ENCODE data around the gene WIPF1. TPM values are rescaled to one million over a fixed set of nuclear protein-coding genes. Genes with fewer than 3 reads are reported as not detected.

Gene WIPF1
- polyA plus RNA-seq, 2 of the 4 experiments (the other 2 are of a cell fraction): 16.4 to 20.1 TPM

- TF ChIP-seq BHLHE40 (IDR thresholded peaks at IDR 0.05; ENCODE audit: low read depth, low read length) (no peak), CHD4 (IDR thresholded peaks at IDR 0.05; ENCODE audit: borderline replicate concordance) (no peak), POLR2A (IDR thresholded peaks at IDR 0.05; ENCODE audit: low read length) (no peak), NPAS2 (CRISPR knock-in tag; IDR thresholded peaks at IDR 0.05; ENCODE audit: borderline replicate concordance) (no peak), REST (IDR thresholded peaks at IDR 0.05) (no peak), EP300 (IDR thresholded peaks at IDR 0.05) (no peak), POLR2AphosphoS2 (conservative IDR thresholded peaks at IDR 0.05; ENCODE audit: low read length) (no peak), CBX2 (IDR thresholded peaks at IDR 0.05; ENCODE audit: borderline replicate concordance, low read depth) (no peak), CEBPB (IDR thresholded peaks at IDR 0.05) (no peak), TP53 (CRISPR knock-in tag; IDR thresholded peaks at IDR 0.05) (no peak), MAFK (IDR thresholded peaks at IDR 0.05; ENCODE audit: partially characterized antibody) (no peak), HOXB5 (CRISPR knock-in tag; IDR thresholded peaks at IDR 0.05) (no peak), HOXA7 (CRISPR knock-in tag; IDR thresholded peaks at IDR 0.05) (no peak), ESRRA (IDR thresholded peaks at IDR 0.05; ENCODE audit: borderline replicate concordance, low read length) (no peak), RFX5 (IDR thresholded peaks at IDR 0.05) (no peak), CBX8 (IDR thresholded peaks at IDR 0.05) (no peak), ZNF302 (CRISPR knock-in tag; IDR thresholded peaks at IDR 0.05) (no peak), JUNB (IDR thresholded peaks at IDR 0.05) (no peak), EHF (CRISPR knock-in tag; IDR thresholded peaks at IDR 0.05) (no peak), USF2 (IDR thresholded peaks at IDR 0.05) (no peak)
- FAIRE-seq: no peak
- Histone ChIP-seq H3K4me3 (no peak overlapping the region), H3K4me1 (no peaks in the 10 kb centered on the region), H3K4me2 (no peak overlapping the region), H3K27ac (no peak overlapping the region), H3K9me3 (peaks cover 33% of the 10 kb centered on the region)
- POLR2A ChIA-PET: no interaction called here
- DNase-seq (ENCODE audit: low read depth in 1 of 2, low spot score in 1 of 2): no peak
- 11% methylated on average over 5 of the region's 5 CpGs for WGBS (ENCODE audit: missing lambda C conversion rate)
- CTCF ChIA-PET: interaction anchor here (0.6 kb wide), 1 partner anchor 354 kb away, joined by 3 read pairs; no protein-coding TSS in a partner anchor
- ATAC-seq: no peak
These were observed 85.9 kb downstream of the WIPF1 start for GRCh38 chr2:174511580-174512260.

GRCh38 chr2:174510583-174511189 is 86.9 kb downstream of the WIPF1 start:
- H3K9me3 ChIP-seq: peaks cover 33% of the 10 kb centered on the region
- TF ChIP-seq HMGXB4 (CRISPR knock-in tag; IDR thresholded peaks at IDR 0.05; ENCODE audit: borderline replicate concordance): no peak
- TF ChIP-seq FOXS1 (CRISPR knock-in tag; IDR thresholded peaks at IDR 0.05): no peak
- TF ChIP-seq ZFP36 (IDR thresholded peaks at IDR 0.05; ENCODE audit: borderline replicate concordance, partially characterized antibody): peak; percentile 97
- TF ChIP-seq CHD2 (IDR thresholded peaks at IDR 0.05; ENCODE audit: low read length, partially characterized antibody): no peak
- 21% methylated on average over 2 of the region's 2 CpGs for WGBS (ENCODE audit: missing lambda C conversion rate)
- no peak overlapping the region for H3K4me3 ChIP-seq
- H3K27ac ChIP-seq: no peak overlapping the region
- FAIRE-seq (no peak), DNase-seq (ENCODE audit: low read depth in 1 of 2, low spot score in 1 of 2) (peak in 1 of 2 experiments; percentile 62), ATAC-seq (no peak)
- no peak overlapping the region for H3K4me2 ChIP-seq
- ChIA-PET POLR2A (no interaction called here), CTCF (no interaction called here)
- H3K4me1 ChIP-seq: no peaks in the 10 kb centered on the region

Data from A549 (cell line).